ENCODE measurements around the gene KCNK18.

The KCNK18 gene

DNA sequence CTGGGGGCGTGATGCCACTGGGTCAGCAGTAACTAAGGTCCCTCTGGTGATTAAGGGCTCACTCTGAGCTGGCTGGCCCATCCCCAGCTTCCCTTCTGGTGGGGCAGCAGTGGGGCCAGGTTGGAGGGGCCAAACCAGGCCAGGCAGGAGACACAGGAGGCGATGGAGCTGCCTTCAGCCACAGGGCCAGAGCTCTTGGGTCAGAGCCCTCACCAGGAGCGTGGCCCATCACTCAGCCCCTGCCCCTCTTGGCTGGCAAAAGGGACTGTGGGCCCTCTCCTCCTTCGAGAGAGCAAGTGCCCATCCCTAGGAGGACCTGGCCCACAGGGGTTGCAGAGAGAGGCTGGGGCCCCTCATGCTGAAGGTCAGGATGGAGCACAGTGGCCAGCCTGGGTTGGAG is 4.5 kb downstream of the KCNK18 start:
- TF ChIP-seq, protein P1, sequence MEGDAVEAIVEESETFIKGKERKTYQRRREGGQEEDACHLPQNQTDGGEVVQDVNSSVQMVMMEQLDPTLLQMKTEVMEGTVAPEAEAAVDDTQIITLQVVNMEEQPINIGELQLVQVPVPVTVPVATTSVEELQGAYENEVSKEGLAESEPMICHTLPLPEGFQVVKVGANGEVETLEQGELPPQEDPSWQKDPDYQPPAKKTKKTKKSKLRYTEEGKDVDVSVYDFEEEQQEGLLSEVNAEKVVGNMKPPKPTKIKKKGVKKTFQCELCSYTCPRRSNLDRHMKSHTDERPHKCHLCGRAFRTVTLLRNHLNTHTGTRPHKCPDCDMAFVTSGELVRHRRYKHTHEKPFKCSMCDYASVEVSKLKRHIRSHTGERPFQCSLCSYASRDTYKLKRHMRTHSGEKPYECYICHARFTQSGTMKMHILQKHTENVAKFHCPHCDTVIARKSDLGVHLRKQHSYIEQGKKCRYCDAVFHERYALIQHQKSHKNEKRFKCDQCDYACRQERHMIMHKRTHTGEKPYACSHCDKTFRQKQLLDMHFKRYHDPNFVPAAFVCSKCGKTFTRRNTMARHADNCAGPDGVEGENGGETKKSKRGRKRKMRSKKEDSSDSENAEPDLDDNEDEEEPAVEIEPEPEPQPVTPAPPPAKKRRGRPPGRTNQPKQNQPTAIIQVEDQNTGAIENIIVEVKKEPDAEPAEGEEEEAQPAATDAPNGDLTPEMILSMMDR (IDR thresholded peaks at IDR 0.05; ENCODE audit: borderline replicate concordance, control extremely low read depth, extremely low read depth, insufficient read depth, missing control alignments), result no peak
- DNase-seq (ENCODE audit: low spot score), result no peak
- in situ Hi-C loops (cut with MboI; ENCODE audit: low sequenced_read_pairs, unreplicated experiment), result loop anchor here (25.0 kb wide), 1 partner anchor 1035 kb away; no protein-coding TSS in a partner anchor

DNA sequence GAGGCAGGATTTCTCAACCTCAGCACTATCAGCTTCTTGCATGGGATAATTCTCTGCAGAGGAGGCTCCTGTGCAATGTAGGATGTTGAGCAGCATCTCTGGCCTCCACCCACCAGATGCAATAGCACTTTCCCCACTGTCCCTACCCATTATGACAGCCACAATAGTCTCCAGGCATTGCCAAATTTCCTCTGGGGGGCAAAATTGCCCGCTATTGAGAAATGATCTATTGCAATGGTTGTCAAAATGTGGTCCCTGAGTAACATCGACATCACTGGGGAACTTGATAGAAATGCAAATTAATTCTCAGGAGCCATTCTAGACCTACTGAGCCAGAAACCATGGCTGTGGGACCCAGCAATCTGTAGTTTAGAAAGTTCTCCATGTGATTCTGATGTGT is 7.0 kb downstream of the KCNK18 start:
- in situ Hi-C loops (cut with MboI; ENCODE audit: low sequenced_read_pairs, unreplicated experiment), result loop anchor here (25.0 kb wide), 1 partner anchor 1033 kb away; no protein-coding TSS in a partner anchor
- no peak for DNase-seq (ENCODE audit: low spot score)
- TF ChIP-seq, protein P1 (IDR thresholded peaks at IDR 0.05; ENCODE audit: borderline replicate concordance, control extremely low read depth, extremely low read depth, insufficient read depth, missing control alignments), result no peak

DNA sequence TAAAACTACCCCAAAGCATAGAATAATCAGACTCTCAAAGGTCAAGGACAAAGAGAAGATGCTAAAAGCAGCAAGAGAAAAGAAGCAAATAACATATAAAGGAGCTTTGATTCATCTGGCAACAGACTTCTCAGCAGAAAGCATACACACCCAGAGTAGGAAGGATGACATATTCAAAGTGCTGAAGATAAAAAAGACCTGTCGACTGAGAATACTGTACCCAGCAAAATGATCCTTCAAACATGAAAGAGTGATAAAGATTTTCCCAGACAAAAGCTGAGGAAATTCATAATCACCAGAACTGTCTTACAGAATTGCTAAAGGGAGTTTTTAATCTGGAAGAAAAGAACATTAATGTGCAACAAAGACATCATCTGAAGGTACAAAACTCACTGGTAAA is 14.9 kb downstream of the KCNK18 start:
- TF ChIP-seq, protein P1 (IDR thresholded peaks at IDR 0.05; ENCODE audit: borderline replicate concordance, control extremely low read depth, extremely low read depth, insufficient read depth, missing control alignments), result no peak
- in situ Hi-C loops (cut with MboI; ENCODE audit: low sequenced_read_pairs, unreplicated experiment), result loop anchor here (25.0 kb wide), 1 partner anchor 1025 kb away; no protein-coding TSS in a partner anchor
- DNase-seq (ENCODE audit: low spot score), result no peak

DNA sequence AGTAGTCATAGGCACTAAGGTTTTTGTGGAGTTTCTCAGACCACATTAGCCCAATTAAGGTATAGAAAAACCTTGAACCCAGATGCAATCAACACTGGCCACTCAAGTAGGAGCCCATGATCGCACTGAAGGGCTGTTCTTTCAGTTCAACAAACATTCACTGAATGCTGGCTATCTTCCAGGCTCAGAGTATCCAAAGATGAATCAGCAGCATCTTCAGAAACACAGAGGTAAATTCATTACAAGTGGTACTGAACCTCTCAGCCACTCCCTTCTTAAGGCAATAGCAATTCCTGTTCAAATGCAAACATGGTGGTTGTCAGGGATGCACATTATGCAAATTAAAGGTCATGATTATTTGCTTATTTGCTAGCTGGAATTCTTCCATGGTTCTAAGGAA is 17.1 kb downstream of the KCNK18 start:
- in situ Hi-C loops (cut with MboI; ENCODE audit: low sequenced_read_pairs, unreplicated experiment), result loop anchor here (25.0 kb wide), 1 partner anchor 1023 kb away; no protein-coding TSS in a partner anchor
- TF ChIP-seq, protein P1 (IDR thresholded peaks at IDR 0.05; ENCODE audit: borderline replicate concordance, control extremely low read depth, extremely low read depth, insufficient read depth, missing control alignments), result no peak

DNA sequence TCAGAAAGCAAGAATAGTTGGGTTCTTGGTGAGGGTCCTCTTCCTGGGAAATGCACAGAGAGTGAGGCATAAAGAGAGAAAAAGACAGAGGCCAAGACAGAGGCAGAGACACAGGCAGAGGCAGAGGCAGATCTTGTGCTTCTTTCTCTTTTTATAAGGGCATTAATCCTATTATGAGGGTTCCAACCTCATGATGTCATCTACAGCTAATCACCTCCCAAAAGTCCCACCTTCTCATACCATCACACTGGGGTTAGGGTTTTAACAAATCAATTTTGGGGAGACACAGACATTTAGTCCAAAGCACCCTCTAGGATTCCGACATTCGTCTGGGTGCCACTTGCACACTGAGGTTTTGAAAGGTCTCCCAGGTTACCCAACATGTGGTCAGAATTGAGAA is 17.8 kb downstream of the KCNK18 start:
- TF ChIP-seq, protein P1 (IDR thresholded peaks at IDR 0.05; ENCODE audit: borderline replicate concordance, control extremely low read depth, extremely low read depth, insufficient read depth, missing control alignments), result no peak
- in situ Hi-C loops (cut with MboI; ENCODE audit: low sequenced_read_pairs, unreplicated experiment), result loop anchor here (25.0 kb wide), 1 partner anchor 1022 kb away; no protein-coding TSS in a partner anchor
- no peak for DNase-seq (ENCODE audit: low spot score)

More for the DNA sequence above, 17.1 kb downstream of the KCNK18 start:
- no peak for DNase-seq (ENCODE audit: low spot score)

DNA sequence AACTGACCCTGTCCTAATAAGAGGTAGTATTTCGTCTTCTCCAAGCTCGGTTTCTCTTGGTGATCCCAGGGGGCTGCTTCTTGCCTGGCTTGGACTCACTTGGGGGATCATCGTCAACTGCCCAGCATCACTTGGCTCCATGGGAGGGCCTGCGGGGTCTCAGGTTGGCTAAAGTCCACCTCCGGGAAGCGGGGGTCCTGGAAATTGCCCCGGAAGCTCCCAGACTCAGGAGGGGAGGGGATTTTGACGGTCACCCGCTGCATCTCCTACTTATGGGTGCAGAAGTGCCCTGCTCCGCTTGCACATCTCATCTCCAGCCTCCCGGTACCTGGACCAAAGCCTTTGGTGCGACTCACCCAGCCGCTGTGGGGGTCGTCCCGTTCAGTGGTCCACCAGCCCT is 18.7 kb downstream of the KCNK18 start:
- no peak for DNase-seq (ENCODE audit: low spot score)
- in situ Hi-C loops (cut with MboI; ENCODE audit: low sequenced_read_pairs, unreplicated experiment), result loop anchor here (25.0 kb wide), 1 partner anchor 1021 kb away; no protein-coding TSS in a partner anchor
- TF ChIP-seq, protein P1 (IDR thresholded peaks at IDR 0.05; ENCODE audit: borderline replicate concordance, control extremely low read depth, extremely low read depth, insufficient read depth, missing control alignments), result no peak

Measured in GM13976 (cell line).